GM23248 (cell line): ENCODE data around the gene AOPEP.

Experiments used
- EZH2 ChIP-seq: fragments of 200-600 bp; sonication (generic); IDR thresholded peaks from 2 replicates; pipeline ENCODE4 v1.6.1; 2018; ENCODE audit warnings: antibody characterized with exemption, mild to moderate bottlenecking; ENCODE audit not compliant: insufficient read depth, poor library complexity, severe bottlenecking
- EZH2phosphoT487 ChIP-seq: fragments of 200-600 bp; sonication (generic); IDR thresholded peaks from 2 replicates; pipeline ENCODE4 v1.6.1; 2018; ENCODE audit warnings: antibody characterized with exemption, moderate library complexity, mild to moderate bottlenecking, low read depth; ENCODE audit not compliant: insufficient read depth

DNA sequence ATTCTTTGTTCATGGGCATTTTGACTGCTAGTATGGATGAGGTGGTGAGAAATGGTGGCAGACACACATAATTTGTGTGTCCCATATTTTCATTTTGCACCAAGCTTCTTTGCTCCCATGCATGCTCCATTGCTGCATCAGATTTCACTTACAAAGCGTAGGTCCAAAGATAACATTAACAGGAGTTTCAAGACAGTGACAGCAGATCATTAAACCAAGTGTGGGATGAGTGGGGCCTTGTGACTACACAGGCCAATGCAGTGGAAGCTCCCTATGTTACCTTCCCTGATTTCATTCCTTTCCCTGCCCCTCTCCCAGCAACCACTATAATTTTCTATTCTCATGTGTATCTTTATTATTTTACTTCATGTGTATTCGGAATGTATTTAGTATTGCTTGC lies 142.0 kb downstream of the AOPEP start:
- no peak for TF ChIP-seq EZH2
- TF ChIP-seq EZH2phosphoT487, result no peak
